HG02973 (cell line): ENCODE measurements around the gene WBP11.

ENCODE experiments used
- ATAC-seq: cut with Tn5 transposase; IDR thresholded peaks from one replicate; pipeline ENCODE4 v1.9.1; 2021; ENCODE audit warnings: moderate library complexity; ENCODE audit not compliant: unreplicated experiment

Gene WBP11

DNA sequence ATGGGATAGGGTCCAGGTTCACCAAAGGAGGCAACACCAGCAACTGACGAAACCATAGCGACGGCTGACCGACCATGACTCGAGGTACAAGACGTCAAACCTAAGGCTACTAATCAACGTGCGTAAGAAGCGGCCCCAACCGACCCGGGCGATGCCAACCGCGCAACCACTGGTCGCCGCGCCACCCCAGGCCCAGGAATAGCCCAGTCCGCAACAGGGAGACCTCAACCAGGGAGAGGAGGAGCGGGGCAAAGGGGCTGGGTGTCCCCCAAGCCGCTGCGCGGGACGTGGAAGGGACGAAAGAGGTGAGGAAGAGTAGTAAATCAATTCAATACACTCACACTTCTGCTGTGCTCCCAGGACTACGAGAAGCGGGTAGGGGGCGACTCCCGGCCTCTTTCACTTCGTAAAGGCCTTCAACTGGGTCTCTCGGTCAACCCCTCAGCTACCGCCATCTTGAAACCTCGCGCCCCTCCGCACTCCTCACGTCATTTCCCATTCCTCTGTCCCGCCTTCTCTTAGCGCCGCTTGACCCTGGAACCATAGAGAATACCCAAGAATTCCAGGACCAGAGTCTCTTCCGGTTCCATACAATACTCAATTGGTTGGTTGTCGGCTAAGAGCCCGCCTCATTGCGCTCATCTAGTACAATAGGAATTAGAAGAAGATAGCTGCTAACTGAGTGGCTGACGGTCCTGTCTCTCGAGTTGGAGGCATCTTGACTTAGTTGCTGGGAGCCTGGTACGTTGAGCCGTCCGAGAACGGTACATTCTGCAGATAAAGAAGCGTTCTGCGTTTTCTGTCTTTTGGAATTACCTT is at the start of gene WBP11, which contains the start of gene C12orf60:
WBP11 (minus strand) TSS at position 468 of the 819 bp plus-strand sequence. CDS start 2,095 bp downstream, outside the sequence.
C12orf60 (plus strand) TSS at position 660 of the 819 bp plus-strand sequence. CDS start 19,266 bp downstream, outside the sequence.
- peak; percentile 99 for ATAC-seq

- ATAC-seq: no peak
Observed at GRCh38 chr12:14852880-14853279, 49.6 kb upstream of the WBP11 start.

- peak; percentile 64 for ATAC-seq
Observed at GRCh38 chr12:14850929-14851663, 47.8 kb upstream of the WBP11 start.

GRCh38 chr12:14849661-14850060 is 46.4 kb upstream of the WBP11 start:
- ATAC-seq: no peak

DNA sequence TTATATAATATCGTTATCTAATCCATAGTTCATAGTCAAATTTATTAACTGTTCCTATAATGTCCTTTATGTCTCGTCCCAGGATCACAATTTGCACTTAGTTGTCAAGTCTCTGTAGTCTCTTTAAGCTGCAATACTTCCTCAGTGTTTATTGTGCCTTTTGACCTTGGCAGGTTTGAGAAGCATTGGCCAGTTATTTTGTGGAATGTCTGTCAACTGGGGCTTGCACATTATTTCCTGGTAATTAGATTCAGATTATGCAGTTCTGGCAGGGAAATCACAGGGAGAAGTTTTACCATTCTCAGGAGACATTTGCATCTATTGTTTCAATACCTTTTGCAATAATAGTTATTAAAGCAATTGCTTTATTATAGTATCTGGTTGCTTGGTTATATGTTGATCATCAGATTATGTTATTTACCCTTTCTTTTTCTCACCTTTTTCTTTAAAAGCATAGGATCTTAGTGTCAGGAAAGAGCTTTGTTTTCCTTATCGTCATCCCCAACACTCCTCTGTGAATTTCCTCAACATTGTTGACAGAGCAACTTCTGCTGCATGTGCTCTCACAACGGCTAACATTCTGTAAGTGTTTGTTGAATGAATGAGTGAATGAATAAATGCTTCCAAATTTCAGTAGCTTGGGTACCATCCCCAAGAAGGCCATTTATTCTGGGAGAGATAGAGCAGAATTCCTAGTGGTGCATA is 43.8 kb upstream of the WBP11 start:
- ATAC-seq: no peak

GRCh38 chr12:14846042-14846587 is 42.8 kb upstream of the WBP11 start:
- ATAC-seq: no peak

- no peak for ATAC-seq
Observed at GRCh38 chr12:14845350-14845750, 42.1 kb upstream of the WBP11 start.

GRCh38 chr12:14844401-14844800 is 41.1 kb upstream of the WBP11 start:
- ATAC-seq: no peak

DNA sequence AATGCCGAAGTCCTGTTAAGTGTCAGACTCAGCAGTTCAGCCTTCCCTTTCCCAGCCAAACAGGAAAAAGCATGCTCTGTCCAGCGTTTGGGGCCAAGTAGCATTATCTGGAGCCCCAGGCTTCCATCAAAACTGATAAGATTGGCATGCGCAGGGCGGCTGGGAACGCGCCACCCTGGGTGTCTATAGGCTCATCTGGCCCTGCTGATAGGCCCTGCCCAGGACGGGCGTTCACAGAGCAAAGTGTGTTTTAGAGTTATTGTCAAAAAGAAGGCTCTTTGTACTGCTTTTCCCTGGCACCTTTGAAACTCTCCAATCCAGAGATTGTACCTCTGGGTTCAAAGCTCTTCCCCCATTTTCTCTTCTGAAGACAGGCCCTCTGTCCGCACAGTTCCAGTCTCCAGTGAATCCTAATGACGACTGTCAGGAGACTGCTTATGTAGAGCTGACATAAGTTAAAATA is 40.2 kb upstream of the WBP11 start, which contains the start of gene ART4:
ART4 (minus strand) TSS at position 102 of the 463 bp plus-strand sequence. CDS start 413 bp downstream, outside the sequence.
- no peak for ATAC-seq

GRCh38 chr12:14842315-14842714 is 39.0 kb upstream of the WBP11 start:
- ATAC-seq: no peak

DNA sequence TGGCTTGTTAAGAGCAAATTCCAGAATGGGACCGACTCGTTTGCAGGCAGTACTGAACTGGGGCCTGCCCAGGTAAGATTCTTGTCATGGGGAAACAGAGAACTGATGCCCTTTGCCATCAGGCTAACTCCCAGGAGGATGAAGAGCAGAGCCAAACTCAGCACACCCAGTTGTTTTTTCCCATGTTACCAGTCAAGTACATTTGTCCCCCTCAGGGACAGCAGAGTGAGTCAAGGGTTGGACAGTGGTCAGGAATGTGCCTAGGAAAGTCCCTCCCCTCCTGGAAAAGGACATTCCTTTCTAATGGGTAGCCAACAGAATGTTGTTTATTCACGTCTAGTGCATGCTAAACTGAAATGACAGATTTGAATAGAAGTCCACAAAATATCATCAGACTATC is 38.5 kb upstream of the WBP11 start:
- no peak for ATAC-seq

- no peak for ATAC-seq
Observed at GRCh38 chr12:14840616-14841015, 37.3 kb upstream of the WBP11 start.

DNA sequence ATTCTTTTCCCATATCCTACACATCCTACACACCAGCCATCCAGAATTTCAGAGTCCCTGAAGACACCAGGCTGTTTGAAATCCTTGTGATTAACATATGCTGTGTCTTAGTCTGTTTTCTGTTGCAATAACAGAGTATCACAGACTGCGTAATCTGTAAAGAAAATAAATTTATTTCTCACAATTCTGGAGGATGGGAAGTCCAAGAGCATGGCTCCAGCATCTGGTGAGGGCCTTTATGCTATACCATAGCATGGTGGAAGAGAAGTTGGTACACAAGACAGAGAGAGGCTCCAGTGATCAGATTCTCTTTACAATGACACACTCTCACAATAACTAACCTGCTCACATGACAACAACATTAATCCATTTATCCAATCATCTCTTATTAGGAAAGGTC is 36.0 kb upstream of the WBP11 start:
- no peak for ATAC-seq

DNA sequence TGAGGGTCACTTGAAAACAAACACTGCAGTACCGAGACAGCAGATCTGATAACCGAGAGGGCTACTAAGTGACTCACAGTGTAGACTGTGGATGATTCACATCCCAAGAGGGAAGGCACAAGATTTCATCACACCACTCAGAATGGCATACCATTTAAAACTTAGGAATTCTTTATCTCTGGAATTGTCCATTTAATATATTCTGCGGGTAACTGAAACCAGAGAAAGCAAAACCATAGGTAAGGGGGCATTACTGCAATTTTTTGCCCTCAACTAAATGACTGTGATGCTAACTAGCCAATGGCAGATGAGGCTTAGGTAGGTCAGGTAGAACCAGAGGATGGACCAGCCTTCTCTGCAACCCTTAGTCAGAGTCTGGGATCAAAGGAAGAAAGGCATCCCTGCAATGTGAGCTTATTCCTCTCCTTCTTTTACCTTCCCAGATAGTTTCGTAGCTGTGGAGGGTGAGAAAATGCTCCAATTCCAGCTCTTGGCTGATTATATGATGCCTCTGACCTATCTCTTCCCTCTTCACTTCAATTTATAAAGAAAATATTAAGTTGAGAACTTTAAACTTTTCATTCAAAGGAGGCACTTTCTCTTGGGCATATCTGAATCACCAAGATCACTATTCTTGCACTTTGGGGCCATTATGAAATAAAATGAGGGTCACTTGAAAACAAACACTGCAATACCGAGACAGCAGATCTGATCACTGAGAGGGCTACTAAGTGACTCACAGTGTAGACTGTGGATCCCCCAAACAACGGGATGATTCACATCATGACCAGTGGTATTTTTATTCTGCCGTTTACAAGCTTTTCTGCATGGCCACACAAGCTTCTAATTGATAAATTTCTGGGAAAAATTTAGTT is 33.3 kb upstream of the WBP11 start:
- no peak for ATAC-seq

DNA sequence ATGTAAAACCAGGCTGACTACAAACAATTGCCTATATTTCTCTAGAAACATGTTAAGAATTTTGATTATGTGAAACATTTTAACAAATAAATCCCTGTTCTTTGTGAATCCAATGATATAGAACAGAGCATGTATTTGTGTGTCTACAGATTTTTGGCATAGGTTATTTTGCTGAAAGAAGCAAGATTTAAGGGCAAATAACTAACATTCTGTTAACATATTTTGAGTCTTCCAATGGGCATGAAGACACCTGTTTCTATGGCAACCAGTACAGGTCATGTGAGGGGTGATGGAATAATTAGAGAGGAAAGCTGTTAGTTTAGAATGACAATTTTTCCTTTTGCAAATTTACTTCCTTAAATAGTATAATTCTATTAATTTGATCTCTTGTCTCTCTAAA is 31.2 kb upstream of the WBP11 start:
- no peak for ATAC-seq

DNA sequence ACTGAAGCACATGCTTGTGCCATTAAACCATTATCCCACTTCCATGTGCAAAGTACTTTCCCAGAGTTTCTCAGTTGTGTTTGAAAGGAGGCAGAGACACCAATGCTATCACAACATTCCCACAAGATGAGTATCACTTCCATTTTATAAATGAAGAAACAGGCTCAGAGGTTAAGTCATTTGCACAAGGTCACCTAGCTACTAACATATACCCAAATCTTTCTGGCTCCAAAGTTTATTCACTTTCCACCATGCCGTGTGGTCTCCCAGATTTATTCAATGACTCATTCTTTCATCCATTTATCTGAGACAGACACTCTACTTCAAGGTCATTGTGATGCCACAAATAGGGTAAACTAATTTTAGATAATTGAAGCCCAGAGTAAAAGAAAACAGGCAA is 30.7 kb upstream of the WBP11 start:
- no peak for ATAC-seq

DNA sequence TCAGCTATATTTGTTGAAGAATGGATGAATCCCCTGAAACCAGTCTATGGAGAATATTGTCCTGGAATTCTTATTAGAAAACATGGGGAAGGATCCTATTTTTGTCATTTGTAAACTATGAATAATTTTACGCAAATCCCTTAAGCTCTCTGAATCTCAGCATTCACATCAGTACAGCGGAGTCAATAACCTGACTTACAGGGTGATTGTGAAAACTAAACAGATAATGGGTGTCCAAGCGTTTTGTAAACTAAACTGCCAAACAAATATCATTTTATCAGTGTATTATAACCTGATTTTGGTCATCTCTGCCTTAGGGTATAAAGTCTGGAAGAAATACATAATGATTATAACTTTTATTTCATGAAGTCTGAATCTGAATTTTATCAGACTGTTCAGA is 30.1 kb upstream of the WBP11 start:
- ATAC-seq: no peak

DNA sequence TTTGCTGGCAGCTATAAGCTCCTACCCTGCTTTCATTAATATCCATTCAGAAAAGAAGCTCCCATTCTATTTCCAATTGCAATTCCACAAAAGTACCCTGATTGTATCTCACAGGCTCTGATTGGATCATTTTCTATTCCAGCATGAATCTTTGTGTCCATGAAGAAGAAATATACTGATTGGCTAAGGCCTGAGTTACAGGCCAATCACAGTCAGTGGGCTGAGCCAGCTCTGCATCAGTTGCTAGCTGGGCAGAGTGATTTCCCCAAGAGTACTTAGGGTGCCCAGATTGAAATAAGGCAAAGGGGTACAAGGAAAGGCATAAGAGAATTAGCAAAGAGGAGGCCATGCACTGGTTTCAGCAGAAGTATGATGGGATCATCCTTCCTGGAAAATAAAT is 25.6 kb upstream of the WBP11 start:
- ATAC-seq: peak; percentile 68

DNA sequence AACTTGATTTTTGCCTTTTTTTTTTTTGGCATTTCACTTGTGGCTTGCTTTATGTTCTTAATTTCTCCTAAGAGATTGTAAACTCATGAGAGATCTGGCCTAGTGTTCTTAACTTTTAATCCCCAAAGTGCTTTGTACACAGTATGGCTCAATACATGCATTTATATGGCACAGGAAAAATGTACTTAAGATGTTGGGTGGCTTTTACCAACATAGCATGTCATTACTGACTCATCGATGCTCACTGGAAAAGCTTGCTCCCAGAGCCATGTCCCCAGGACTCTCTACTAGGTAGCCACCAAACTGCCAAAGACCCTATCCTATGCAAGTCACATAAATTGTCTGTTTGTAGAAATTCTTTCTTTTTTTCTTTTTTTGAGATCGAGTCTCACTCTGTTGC is 23.8 kb upstream of the WBP11 start:
- ATAC-seq: no peak

DNA sequence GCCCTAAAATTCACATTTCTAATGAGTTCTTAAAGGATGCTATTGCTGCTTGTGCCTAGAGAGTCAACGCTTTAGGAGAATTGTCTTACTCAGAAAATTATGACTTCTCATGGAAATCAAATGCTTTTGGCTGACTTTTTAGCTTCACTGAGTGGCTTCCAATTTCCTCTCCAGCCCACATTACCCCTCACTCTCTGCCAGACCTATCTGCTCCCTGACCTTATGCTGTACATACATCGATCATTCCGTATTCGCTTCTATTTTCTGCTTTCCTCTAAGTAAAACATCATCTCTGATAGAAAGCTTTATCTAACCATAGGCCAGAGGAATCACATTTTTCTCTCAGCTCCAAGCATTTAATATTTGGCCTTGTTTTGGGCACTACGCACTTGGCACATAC is 23.2 kb upstream of the WBP11 start:
- no peak for ATAC-seq
